Stimulated activated CD4-positive, alpha-beta T cell treated with anti-CD3 and anti-CD28 coated beads, Interleukin-1b, Interleukin-23, amount 100 ng/mL, for 1 hour (primary cell): Measurements from ENCODE around the gene WDR74.
"Not testable (repeated sequence)": the region's sequence is repeated elsewhere in the genome, so short reads cannot be mapped to it uniquely, and the experiment has no call there.

ENCODE experiments used
- DNase-seq, 2 donors: peaks; one replicate each; pipeline ENCODE4 v3.0.0-alpha.2; 2020; ENCODE audit warnings: low read depth in 2 of 2

The WDR74 gene

GRCh38 chr11:62841361-62842170 is 2.2 kb upstream of the WDR74 start:
- peak in 1 of 2 donors; percentile 61 for DNase-seq

- DNase-seq = peak in 1 of 2 donors; percentile 62
Measured at GRCh38 chr11:62840721-62841360, 1.5 kb upstream of the WDR74 start.

GRCh38 chr11:62835336-62835735 is 4.1 kb downstream of the WDR74 start:
- no peak for DNase-seq

GRCh38 chr11:62832336-62833234 is 6.8 kb downstream of the WDR74 start, which contains the start of gene TEX54:
Gene TEX54 (minus strand): TSS chr11:62832841.
- no peak for DNase-seq

- peak; percentile 99 for DNase-seq
Measured at GRCh38 chr11:62831520-62832335, 7.7 kb downstream of the WDR74 start, which contains the start of gene STX5. Gene STX5 (minus strand): TSS chr11:62832051. CDS start chr11:62831243, 808 bp downstream.

- DNase-seq = no peak
Measured at GRCh38 chr11:62830904-62831519, 8.4 kb downstream of the WDR74 start.

- not testable (repeated sequence) for DNase-seq
Measured at GRCh38 chr11:62828130-62828529, 11.3 kb downstream of the WDR74 start.

- no peak for DNase-seq
Measured at GRCh38 chr11:62823677-62824076, 15.7 kb downstream of the WDR74 start.

GRCh38 chr11:62817129-62817528 is 22.3 kb downstream of the WDR74 start:
- DNase-seq = no peak

- DNase-seq = no peak
Measured at GRCh38 chr11:62816557-62816956, 22.8 kb downstream of the WDR74 start.

- DNase-seq = no peak
Measured at GRCh38 chr11:62811659-62812058, 27.7 kb downstream of the WDR74 start.

GRCh38 chr11:62810748-62811147 is 28.6 kb downstream of the WDR74 start:
- DNase-seq = no peak

- DNase-seq = no peak
Measured at GRCh38 chr11:62806611-62807121, 32.7 kb downstream of the WDR74 start.

- DNase-seq = no peak
Measured at GRCh38 chr11:62805961-62806441, 33.4 kb downstream of the WDR74 start.

GRCh38 chr11:62805076-62805892 is 34.1 kb downstream of the WDR74 start, which contains the start of gene NXF1:
Gene NXF1 (minus strand): TSS chr11:62805440. CDS start chr11:62805356, 84 bp downstream.
- DNase-seq = peak; percentile 93 to 94

GRCh38 chr11:62804310-62805075 is 34.9 kb downstream of the WDR74 start:
- DNase-seq = peak in 1 of 2 donors; percentile 19

- no peak for DNase-seq
Measured at GRCh38 chr11:62801071-62801470, 38.3 kb downstream of the WDR74 start.

GRCh38 chr11:62799486-62799885 is 39.9 kb downstream of the WDR74 start:
- DNase-seq = no peak
